Breast epithelium (tissue), 3 donors: ENCODE results near the gene DLG1.

ENCODE experiments used
- CTCF ChIP-seq, 3 donors: fragments of 450-650 bp; IDR thresholded peaks; one replicate each; pipeline ENCODE4 v1.5.1; 2016 to 2017; ENCODE audit warnings: antibody characterized with exemption in 3 of 3, mild to moderate bottlenecking in 3 of 3, moderate library complexity in 3 of 3
- POLR2AphosphoS5 ChIP-seq, 3 donors: sonication (generic); formaldehyde crosslinking; IDR thresholded peaks; one replicate each; pipeline ENCODE4 v1.6.1; 2017; ENCODE audit warnings: antibody characterized with exemption in 3 of 3

GRCh38 chr3:197253238-197253947 lies 45.0 kb downstream of the DLG1 start:
- TF ChIP-seq CTCF (IDR thresholded peaks at IDR 0.05) (no peak), POLR2AphosphoS5 (IDR thresholded peaks at IDR 0.05) (no peak)
